Keratinocyte (primary cell): ENCODE results near the gene ARHGAP18. TPM values are rescaled to one million over a fixed set of nuclear protein-coding genes. Genes with fewer than 3 reads are reported as not detected.

Experiments
- DNase-seq: peaks from one replicate; pipeline ENCODE4 v3.0.0-alpha.2; 2011; ENCODE audit warnings: low read depth, missing footprints, low spot score
- FAIRE-seq: peaks from 2 replicates; lab custom pipeline; 2011; peaks lifted over from hg19 to GRCh38; lab: Jason Lieb, UNC
- H2AFZ ChIP-seq: 2 replicates; pipeline ENCODE4 v1.6.0; 2012; ENCODE audit warnings: low read length, control low read depth, inconsistent platforms; ENCODE audit not compliant: control insufficient read depth
- H3K27ac ChIP-seq: 2 replicates; pipeline ENCODE4 v1.5.1; 2011; ENCODE audit warnings: low read length; ENCODE audit not compliant: control insufficient read depth, insufficient read depth
- H3K27me3 ChIP-seq: 3 replicates; pipeline ENCODE4 v1.6.0; 2011; ENCODE audit warnings: low read length; ENCODE audit not compliant: control insufficient read depth, insufficient read depth; ENCODE audit errors: extremely low read depth
- H3K36me3 ChIP-seq, 2 experiments: 2 replicates in 1 of 2; 3 replicates in 1 of 2; pipeline ENCODE4 v1.5.1; 2011; ENCODE audit warnings: low read length in 2 of 2, mild to moderate bottlenecking in 1 of 2; ENCODE audit not compliant: control insufficient read depth in 2 of 2, insufficient read depth in 2 of 2; ENCODE audit errors: extremely low read depth in 1 of 2
- H3K4me1 ChIP-seq: 3 replicates; pipeline ENCODE4 v1.5.1; 2011; ENCODE audit warnings: low read length; ENCODE audit not compliant: control insufficient read depth, insufficient read depth; ENCODE audit errors: extremely low read depth
- H3K4me2 ChIP-seq: 3 replicates; pipeline ENCODE4 v1.6.0; 2011; ENCODE audit warnings: low read depth, low read length; ENCODE audit not compliant: control insufficient read depth, insufficient read depth; ENCODE audit errors: extremely low read depth
- H3K4me3 ChIP-seq, 3 experiments: fragments of 200-600 bp in 1 of 3; sonication (generic) in 1 of 3; 2 replicates in 2 of 3; 3 replicates in 1 of 3; pipeline ENCODE4 v1.5.1; 2011 to 2016; ENCODE audit warnings: low read length in 3 of 3, mild to moderate bottlenecking in 3 of 3, control low read depth in 2 of 3, inconsistent platforms in 1 of 3, low read depth in 1 of 3, mixed read lengths in 1 of 3, mixed run types in 1 of 3, moderate library complexity in 1 of 3; ENCODE audit not compliant: control insufficient read depth in 2 of 3, insufficient read depth in 2 of 3; ENCODE audit errors: extremely low read depth in 1 of 3
- H3K79me2 ChIP-seq: 2 replicates; pipeline ENCODE4 v1.6.0; 2012; ENCODE audit warnings: low read length; ENCODE audit not compliant: control insufficient read depth, insufficient read depth
- H3K9ac ChIP-seq: 3 replicates; pipeline ENCODE4 v1.6.0; 2011; ENCODE audit warnings: low read length; ENCODE audit not compliant: control insufficient read depth, insufficient read depth; ENCODE audit errors: extremely low read depth
- H3K9me1 ChIP-seq: 3 replicates; pipeline ENCODE4 v1.6.0; 2011; ENCODE audit warnings: low read length; ENCODE audit not compliant: control insufficient read depth, insufficient read depth; ENCODE audit errors: extremely low read depth
- H3K9me3 ChIP-seq: 2 replicates; pipeline ENCODE4 v1.5.1; 2012; ENCODE audit warnings: low read depth, low read length; ENCODE audit not compliant: control insufficient read depth
- H4K20me1 ChIP-seq: 3 replicates; pipeline ENCODE4 v1.6.0; 2011; ENCODE audit warnings: low read length; ENCODE audit not compliant: control insufficient read depth, insufficient read depth; ENCODE audit errors: extremely low read depth
- CTCF ChIP-seq, 3 experiments: IDR thresholded peaks in 1 of 3; conservative IDR thresholded peaks in 1 of 3; optimal IDR thresholded peaks in 1 of 3; 2 replicates in 2 of 3; 3 replicates in 1 of 3; pipeline versions ENCODE3 to v1.5.1; 2011; ENCODE audit warnings: low read length in 3 of 3, mild to moderate bottlenecking in 3 of 3, moderate library complexity in 2 of 3, control low read depth in 1 of 3, inconsistent platforms in 1 of 3; ENCODE audit not compliant: insufficient read depth in 2 of 3; ENCODE audit errors: extremely low read depth in 1 of 3
- EZH2 ChIP-seq: IDR thresholded peaks from one replicate; pipeline ENCODE4 v1.6.1; 2012; ENCODE audit warnings: inconsistent platforms, mild to moderate bottlenecking, low read length, moderate library complexity
- dilution Hi-C: fragments of 300-500 bp; cut with MboI; formaldehyde crosslinking; loops from one replicate; pipeline ENCODE4 v1.7.0; 2020; ENCODE audit warnings: low sequenced_read_pairs; ENCODE audit not compliant: extremely low pct_ligation_motif_present
- polyA plus RNA-seq, 5 experiments: library from polyadenylated mRNA; depleted of rRNA in 3 of 5; stranded (reverse) in 3 of 5; stranded (forward) in 1 of 5; unstranded in 1 of 5; fragments of >200 nt; gene quantifications; 1 replicate in 1 of 5; 2 replicates in 3 of 5; 3 replicates in 1 of 5; pipeline versions ENCODE4 v1.2.1 to v1.2.3, GENCODE V29; 2011 to 2012; ENCODE audit warnings: missing spikeins in 2 of 5, low read depth in 1 of 5, low replicate concordance in 1 of 5

ARHGAP18 gene
- polyA plus RNA-seq, 1 donor (not counting 4 experiments of a cell fraction or from before 2014, with no cell fraction given): 17.7 TPM

GRCh38 chr6:129725341-129725740 is 15.4 kb upstream of the ARHGAP18 start:
- no peak for FAIRE-seq
- H3K36me3 ChIP-seq: no peaks in the 10 kb centered on the region
- dilution Hi-C loops: no loop called here
- H3K79me2 ChIP-seq: no peaks in the 10 kb centered on the region
- no peak overlapping the region for H3K4me3 ChIP-seq
- no peaks in the 10 kb centered on the region for H3K9me1 ChIP-seq
- H2AFZ ChIP-seq: no peak overlapping the region
- no peak for DNase-seq
- no peak overlapping the region for H3K9ac ChIP-seq
- H3K4me1 ChIP-seq: no peaks in the 10 kb centered on the region
- no peak overlapping the region for H3K27ac ChIP-seq
- no peak overlapping the region for H3K4me2 ChIP-seq
- H3K9me3 ChIP-seq: no peaks in the 10 kb centered on the region
- H3K27me3 ChIP-seq: no peaks in the 10 kb centered on the region
- TF ChIP-seq EZH2 (no peak), CTCF (optimal IDR thresholded peaks at IDR 0.05 in 1 of 3, IDR thresholded peaks at IDR 0.05 in 1 of 3, conservative IDR thresholded peaks at IDR 0.05 in 1 of 3; ENCODE audit: extremely low read depth in 1 of 3, insufficient read depth in 2 of 3, low read length in 3 of 3) (no peak)
- no peaks in the 10 kb centered on the region for H4K20me1 ChIP-seq

DNA sequence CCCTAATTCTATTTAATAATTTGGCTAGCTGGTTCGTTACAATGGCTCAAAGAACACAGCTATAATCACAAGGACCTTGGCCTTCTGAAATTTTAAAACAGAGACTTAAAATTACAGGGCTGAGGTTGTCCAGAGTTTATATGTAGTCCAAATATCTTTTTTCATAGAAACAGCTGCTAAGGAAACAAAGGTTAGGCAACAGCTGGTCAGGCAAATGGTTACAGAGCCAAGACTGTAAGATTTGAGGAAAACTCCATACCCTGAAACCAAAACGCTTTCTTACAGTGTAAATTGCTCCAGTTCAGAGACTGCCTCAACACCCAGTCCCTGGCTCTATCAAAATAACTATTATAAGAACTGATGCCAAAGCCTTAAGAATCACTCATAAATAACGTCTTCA is 9.7 kb upstream of the ARHGAP18 start:
- Histone ChIP-seq H3K27ac (no peak overlapping the region), H3K79me2 (no peaks in the 10 kb centered on the region), H3K9ac (no peak overlapping the region), H3K36me3 (no peaks in the 10 kb centered on the region), H3K9me1 (no peaks in the 10 kb centered on the region), H3K27me3 (no peaks in the 10 kb centered on the region), H4K20me1 (no peaks in the 10 kb centered on the region), H3K4me2 (no peak overlapping the region), H3K4me3 (no peak overlapping the region), H3K9me3 (no peaks in the 10 kb centered on the region), H2AFZ (no peak overlapping the region), H3K4me1 (peaks cover 7% of the 10 kb centered on the region)
- FAIRE-seq (no peak), DNase-seq (no peak)
- dilution Hi-C loops: no loop called here
- no peak for TF ChIP-seq EZH2
- no peak for TF ChIP-seq CTCF (optimal IDR thresholded peaks at IDR 0.05 in 1 of 3, IDR thresholded peaks at IDR 0.05 in 1 of 3, conservative IDR thresholded peaks at IDR 0.05 in 1 of 3; ENCODE audit: extremely low read depth in 1 of 3, insufficient read depth in 2 of 3, low read length in 3 of 3)
